HepG2 (cell line): ENCODE data around the gene TRIM2. TPM values are rescaled to one million over a fixed set of nuclear protein-coding genes. Genes with fewer than 3 reads are reported as not detected.

Source experiments
- AKAP8 ChIP-seq: sonication (generic); formaldehyde crosslinking; IDR thresholded peaks from 2 replicates; pipeline ENCODE4 v1.5.1; 2020; ENCODE audit warnings: mild to moderate bottlenecking, missing genetic modification reagents
- ARHGAP35 ChIP-seq: sonication (generic); formaldehyde crosslinking; IDR thresholded peaks from 2 replicates; pipeline ENCODE4 v1.9.0; 2022; ENCODE audit warnings: mild to moderate bottlenecking, inconsistent platforms, moderate library complexity, missing genetic modification reagents, borderline replicate concordance
- FOSL2 ChIP-seq: sonication (generic); formaldehyde crosslinking; IDR thresholded peaks from 2 replicates; pipeline ENCODE4 v1.4.0; 2020; ENCODE audit warnings: missing genetic modification reagents
- GABPA ChIP-seq, 2 experiments: IDR thresholded peaks; 2 replicates each; pipeline ENCODE4 v1.6.1; 2011 to 2016; ENCODE audit warnings: low read depth in 2 of 2, low read length in 1 of 2, missing biosample characterization in 1 of 2, missing genetic modification characterization in 1 of 2
- GATA4 ChIP-seq: sonication (generic); IDR thresholded peaks from 2 replicates; pipeline ENCODE4 v1.6.1; 2016; ENCODE audit warnings: antibody characterized with exemption, low read depth, borderline replicate concordance
- GMEB1 ChIP-seq: sonication (generic); formaldehyde crosslinking; IDR thresholded peaks from 2 replicates; pipeline ENCODE4 v1.5.1; 2020; ENCODE audit warnings: missing genetic modification reagents, mild to moderate bottlenecking, borderline replicate concordance
- KMT2A ChIP-seq: sonication (generic); formaldehyde crosslinking; IDR thresholded peaks from 2 replicates; pipeline ENCODE4 v1.4.0; 2020; ENCODE audit warnings: missing genetic modification reagents
- MIER3 ChIP-seq: IDR thresholded peaks from 2 replicates; pipeline ENCODE4 v1.6.1; 2016; ENCODE audit warnings: missing compliant biosample characterization, borderline replicate concordance
- MLXIP ChIP-seq: sonication (generic); formaldehyde crosslinking; IDR thresholded peaks from 2 replicates; pipeline ENCODE4 v1.9.0; 2021; ENCODE audit warnings: missing genetic modification reagents, borderline replicate concordance
- MZF1 ChIP-seq: sonication (generic); formaldehyde crosslinking; IDR thresholded peaks from 2 replicates; pipeline ENCODE4 v1.8.1; 2023; ENCODE audit warnings: mild to moderate bottlenecking, missing genetic modification reagents, borderline replicate concordance
- NFATC3 ChIP-seq: sonication (generic); formaldehyde crosslinking; IDR thresholded peaks from 2 replicates; pipeline ENCODE4 v1.5.1; 2020; ENCODE audit warnings: mild to moderate bottlenecking, missing genetic modification reagents
- RBM39 ChIP-seq: fragments of 200-400 bp; formaldehyde crosslinking; IDR thresholded peaks from one replicate; pipeline ENCODE4 v1.6.1; 2018; ENCODE audit warnings: antibody characterized with exemption, mild to moderate bottlenecking, low read depth, low read length; ENCODE audit not compliant: poor library complexity, severe bottlenecking
- REL ChIP-seq: sonication (generic); formaldehyde crosslinking; conservative IDR thresholded peaks from 2 replicates; pipeline ENCODE4 v1.8.0; 2022; ENCODE audit warnings: mild to moderate bottlenecking, missing genetic modification reagents, moderate library complexity
- RNF2 ChIP-seq: fragments of 450-650 bp; conservative IDR thresholded peaks from 2 replicates; pipeline ENCODE4 v1.6.1; 2016; ENCODE audit warnings: low read depth
- SIX1 ChIP-seq: sonication (generic); formaldehyde crosslinking; IDR thresholded peaks from 2 replicates; pipeline ENCODE4 v1.4.0; 2020; ENCODE audit warnings: missing genetic modification reagents, borderline replicate concordance
- TOPORS ChIP-seq: sonication (generic); formaldehyde crosslinking; IDR thresholded peaks from 2 replicates; pipeline ENCODE4 v1.8.0; 2023; ENCODE audit warnings: mild to moderate bottlenecking, missing genetic modification reagents
- TSC22D2 ChIP-seq: sonication (generic); formaldehyde crosslinking; IDR thresholded peaks from 2 replicates; pipeline ENCODE4 v1.5.1; 2020; ENCODE audit warnings: missing genetic modification reagents, mild to moderate bottlenecking, borderline replicate concordance
- ZBTB21 ChIP-seq: sonication (generic); formaldehyde crosslinking; IDR thresholded peaks from 2 replicates; pipeline ENCODE4 v1.4.0; 2020; ENCODE audit warnings: missing genetic modification reagents
- ZFYVE20 ChIP-seq: sonication (generic); formaldehyde crosslinking; IDR thresholded peaks from 2 replicates; pipeline ENCODE4 v1.8.0; 2023; ENCODE audit warnings: low read depth, mild to moderate bottlenecking, moderate library complexity, missing genetic modification reagents, borderline replicate concordance
- ZIK1 ChIP-seq: sonication (generic); formaldehyde crosslinking; IDR thresholded peaks from 2 replicates; pipeline ENCODE4 v1.5.0; 2020; ENCODE audit warnings: mild to moderate bottlenecking, low read depth, missing genetic modification reagents, borderline replicate concordance
- ZNF282 ChIP-seq: fragments of 450-650 bp; IDR thresholded peaks from 2 replicates; pipeline ENCODE4 v1.6.1; 2018; ENCODE audit not compliant: partially characterized antibody
- ZNF343 ChIP-seq: sonication (generic); formaldehyde crosslinking; IDR thresholded peaks from 2 replicates; pipeline ENCODE4 v1.4.0; 2020; ENCODE audit warnings: mild to moderate bottlenecking, missing genetic modification reagents
- ZNF549 ChIP-seq: sonication (generic); formaldehyde crosslinking; IDR thresholded peaks from 2 replicates; pipeline ENCODE4 v1.5.0; 2020; ENCODE audit warnings: missing genetic modification reagents
- ZNF607 ChIP-seq: sonication (generic); formaldehyde crosslinking; IDR thresholded peaks from 2 replicates; pipeline ENCODE4 v1.5.1; 2020; ENCODE audit warnings: missing genetic modification reagents, mild to moderate bottlenecking, borderline replicate concordance
- polyA plus RNA-seq, 8 experiments: library from polyadenylated mRNA; depleted of rRNA in 3 of 8; stranded (reverse) in 7 of 8; unstranded in 1 of 8; fragments of >200 nt; fragmentation: Illumina TruSeq in 4 of 8; extraction: Trizol in 4 of 8; gene quantifications; 2 replicates each; pipeline versions ENCODE4 v1.2.1 to v1.2.3, GENCODE V29; 2011 to 2016; ENCODE audit warnings: low read depth in 4 of 8, missing spikeins in 1 of 8, mixed read lengths in 1 of 8; ENCODE audit not compliant: insufficient read depth in 1 of 8
- total RNA-seq, 5 experiments: library from RNA; depleted of rRNA; stranded (reverse); fragments of >200 nt; fragmentation: Illumina TruSeq; extraction: Trizol; gene quantifications; 2 replicates each; pipeline ENCODE4 v1.2.3, GENCODE V29; 2016; ENCODE audit warnings: low read depth in 1 of 5

TRIM2 gene
- total and polyA plus RNA-seq, 2 of the 13 experiments (the other 11 are each of a cell fraction or from before 2014, with no cell fraction given): 2.1 to 4.2 TPM

GRCh38 chr4:153344131-153345011 is 140.1 kb downstream of the TRIM2 start, which contains the start of gene MND1 (continued):
- TF ChIP-seq ZNF282 (no peak), AKAP8 (CRISPR knock-in tag) (peak; percentile 54; the same call in 1 of the 2 replicates), GATA4 (no peak), RBM39 (peak; percentile 64), REL (CRISPR knock-in tag) (peak; percentile 62; the same call in 1 of the 2 replicates), MLXIP (CRISPR knock-in tag) (0 out of 2 replicates have a peak, but pooled peaks have one; percentile 58), MIER3 (CRISPR knock-in tag) (peak; percentile 54; the same call in 1 of the 2 replicates), ZFYVE20 (no peak), ZIK1 (CRISPR knock-in tag) (0 out of 2 replicates have a peak, but pooled peaks have one; percentile 53), FOSL2 (0 out of 2 replicates have a peak, but pooled peaks have one; percentile 14), GMEB1 (CRISPR knock-in tag) (peak; percentile 81; the same call in 1 of the 2 replicates), RNF2 (no peak), GABPA (IDR thresholded peaks at IDR 0.05; ENCODE audit: low read depth, low read length) (no peak; the same call in 1 of the 2 replicates), GABPA (CRISPR knock-in tag; IDR thresholded peaks at IDR 0.05; ENCODE audit: low read depth) (no peak), KMT2A (peak; percentile 96), ZNF343 (CRISPR knock-in tag) (peak; percentile 81; the same call in 1 of the 2 replicates), ARHGAP35 (CRISPR knock-in tag) (0 out of 2 replicates have a peak, but pooled peaks have one; percentile 37), MZF1 (no peak), NFATC3 (no peak), ZNF549 (no peak; the same call in 1 of the 2 replicates), SIX1 (CRISPR knock-in tag) (no peak), ZBTB21 (CRISPR knock-in tag) (no peak), ZNF607 (no peak; the same call in 1 of the 2 replicates), TSC22D2 (peak; percentile 82; the same call in 1 of the 2 replicates), TOPORS (CRISPR knock-in tag) (peak; percentile 40)
